Heart right ventricle (tissue), 16 donors: Measurements from ENCODE around the gene ADARB2. TPM values are rescaled to one million over a fixed set of nuclear protein-coding genes. Genes with fewer than 3 reads are reported as not detected.

ENCODE experiments used
- ATAC-seq, 8 donors: fragments of 200-7000 bp; cut with Tn5 transposase; one replicate each; pipeline ENCODE4 v1.9.1; 2020; ENCODE audit warnings: mild to moderate bottlenecking in 8 of 8, moderate library complexity in 8 of 8, moderate number of reproducible peaks in 1 of 8
- DNase-seq, 2 donors: peaks; one replicate each; pipeline ENCODE4 v3.0.0-alpha.2; 2020
- H3K27ac ChIP-seq, 10 donors: fragments of 200-600 bp; sonication (generic) in 2 of 10; one replicate each; pipeline versions ENCODE4 v1.5.0 to v1.8.0; 2020 to 2022; ENCODE audit warnings: mild to moderate bottlenecking in 3 of 10
- H3K27me3 ChIP-seq, 7 donors: fragments of 200-600 bp; one replicate each; pipeline ENCODE4 v1.8.0; 2021 to 2022; ENCODE audit warnings: mild to moderate bottlenecking in 2 of 7
- H3K36me3 ChIP-seq, 9 donors: fragments of 200-600 bp; sonication (generic) in 1 of 9; one replicate each; pipeline versions ENCODE4 v1.5.0 to v1.8.0; 2020 to 2022; ENCODE audit warnings: mild to moderate bottlenecking in 2 of 9
- H3K4me1 ChIP-seq, 9 donors: fragments of 200-600 bp; sonication (generic) in 1 of 9; one replicate each; pipeline versions ENCODE4 v1.5.0 to v1.8.0; 2020 to 2022; ENCODE audit warnings: mild to moderate bottlenecking in 4 of 9
- H3K4me3 ChIP-seq, 10 donors: fragments of 200-600 bp; sonication (generic) in 2 of 10; one replicate each; pipeline versions ENCODE4 v1.5.0 to v1.8.0; 2020 to 2022; ENCODE audit warnings: mild to moderate bottlenecking in 7 of 10, moderate library complexity in 2 of 10
- H3K9me3 ChIP-seq, 11 donors: fragments of 200-600 bp in 10 of 11; sonication (generic) in 2 of 11; one replicate each; pipeline versions ENCODE4 v1.5.0 to v1.8.0; 2013 to 2022; ENCODE audit warnings: mild to moderate bottlenecking in 2 of 11, control low read depth in 1 of 11, moderate library complexity in 1 of 11
- CTCF ChIP-seq, 9 donors: fragments of 200-600 bp; sonication (generic) in 2 of 9; IDR thresholded peaks; one replicate each; pipeline versions ENCODE4 v1.5.0 to v1.8.0; 2021 to 2022; ENCODE audit warnings: antibody characterized with exemption in 9 of 9, mild to moderate bottlenecking in 5 of 9, moderate library complexity in 1 of 9
- WGBS, 2 donors: extraction: QIAGEN DNeasy Blood & Tissue Kit; methylation state at CpG; one replicate each; pipeline ENCODE4 v1.1.7; 2013; ENCODE audit warnings: inconsistent platforms in 1 of 2; 5-methylcytosine and 5-hydroxymethylcytosine counted together
- intact Hi-C, 10 donors: fragments of 100-400 bp; cut with DNase I; formaldehyde crosslinking; loops; one replicate each; pipeline versions ENCODE4 v1.11.1 to v1.14.2; 2022
- polyA plus RNA-seq, 2 donors: library from polyadenylated mRNA; stranded (reverse); fragments of 200-250 nt; gene quantifications; one replicate each; pipeline ENCODE4 v1.2.3, GENCODE V29; 2013
- total RNA-seq, 10 donors: library from RNA; stranded (reverse); fragmentation: NEBNext Ultra II Directional in 3 of 10; extraction: Animal tissue kit (Norgen Biotek cat#: 25700) in 3 of 10; gene quantifications; one replicate each; pipeline versions ENCODE4 v1.2.1 to v1.2.4, GENCODE V29; 2021 to 2023
- donor health status: Arrhythmogenic right ventricular cardiomyopathy.
- donor health status: ischemic (EF 13 %, LVEDD 7.1; RV severe dilation, severe dysfunction).
- donor health status: healthy with polysubstance abuse.
- donor health status: DM: no; HTN: yes; CAD: no.
- donor health status: DM: no; HTN: no; CAD: no.
- donor health status: ischemic (EF 25% LVEDD 6.9; RV normal size, moderate dysfunction).
- donor health status: ischemic (EF 25% LVEDD 5.7; RV mildly dilated, moderate dysfunction).
- donor health status: healthy.
- donor health status: DM: yes; HTN: yes; CAD: no.
- donor health status: Ischemic cardiomyopathy.
- donor health status: ischemic (EF 35%, LVEDD 5.7; RV mildly dilated, moderate dysfunction).
- donor health status: nonischemic (EF 11% LVEDD 7.7; RV severe dilation, severe dysfunction).
- donor health status: DM: yes; HTN: yes; CAD: no.
- donor health status: PGD.
- donor health status: ischemic (EF 29% LVEDD 5.4; RV normal size, mild dysfunction).
- donor health status: nonischemic (EF 23%, LVEDD 6.1; RV moderate dilation, normal function).

The ADARB2 gene
- total and polyA plus RNA-seq, 12 donors, result 0.08 to 0.47 (median 0.17) TPM; not detected in 2

GRCh38 chr10:1603181-1603580 lies 134.1 kb downstream of the ADARB2 start:
- Histone ChIP-seq H3K4me1 (no peaks in the 10 kb centered on the region), H3K27me3 (peaks cover 0 to 39% (median 23%) of the 10 kb centered on the region in 7 donors), H3K27ac (no peak overlapping the region), H3K9me3 (no peaks in the 10 kb centered on the region), H3K36me3 (no peaks in the 10 kb centered on the region), H3K4me3 (no peak overlapping the region)
- intact Hi-C loops, result no loop called here
- ATAC-seq (no peak), DNase-seq (no peak)
- WGBS, 2 donors, result 77 to 82% methylated on average over 15 of the region's 15 CpGs
- TF ChIP-seq CTCF (IDR thresholded peaks at IDR 0.05), result no peak

- Histone ChIP-seq H3K4me1 (no peaks in the 10 kb centered on the region), H3K36me3 (no peaks in the 10 kb centered on the region), H3K4me3 (no peak overlapping the region), H3K27ac (no peak overlapping the region), H3K9me3 (peaks cover 0 to 4% (median 0%) of the 10 kb centered on the region in 11 donors), H3K27me3 (peaks cover 0 to 36% (median 12%) of the 10 kb centered on the region in 7 donors)
- no peak for ATAC-seq
- intact Hi-C loops, result no loop called here
- no peak for DNase-seq
- 63 to 74% methylated on average over 17 of the region's 17 CpGs for WGBS, 2 donors
- TF ChIP-seq CTCF (IDR thresholded peaks at IDR 0.05), result no peak
These were observed 135.3 kb downstream of the ADARB2 start for GRCh38 chr10:1602037-1602484.

- ATAC-seq (no peak), DNase-seq (no peak)
- H3K4me3 ChIP-seq, result no peak overlapping the region
- TF ChIP-seq CTCF (IDR thresholded peaks at IDR 0.05), result no peak
- H3K4me1 ChIP-seq, result no peaks in the 10 kb centered on the region
- H3K27me3 ChIP-seq, result peaks cover 0 to 34% (median 8%) of the 10 kb centered on the region in 7 donors
- H3K27ac ChIP-seq, result no peak overlapping the region
- no peaks in the 10 kb centered on the region for H3K36me3 ChIP-seq
- intact Hi-C loops, result no loop called here
- 65 to 69% methylated on average over 10 of the region's 10 CpGs for WGBS, 2 donors
- H3K9me3 ChIP-seq, result peaks cover 0 to 4% (median 0%) of the 10 kb centered on the region in 11 donors
These were observed 135.9 kb downstream of the ADARB2 start for GRCh38 chr10:1601406-1601805.

GRCh38 chr10:1600861-1601260 lies 136.5 kb downstream of the ADARB2 start:
- Histone ChIP-seq H3K4me3 (no peak overlapping the region), H3K27me3 (peaks cover 0 to 29% (median 2%) of the 10 kb centered on the region in 7 donors), H3K9me3 (peaks cover 0 to 4% (median 0%) of the 10 kb centered on the region in 11 donors), H3K27ac (no peak overlapping the region), H3K4me1 (no peaks in the 10 kb centered on the region), H3K36me3 (no peaks in the 10 kb centered on the region)
- DNase-seq, result no peak
- no peak for TF ChIP-seq CTCF (IDR thresholded peaks at IDR 0.05)
- intact Hi-C loops, result no loop called here
- no peak for ATAC-seq
- WGBS, 2 donors, result 72 to 76% methylated on average over 9 of the region's 9 CpGs
